Lower leg skin (tissue), 3 donors: ENCODE measurements around the gene SELENOO.

Experiments used
- POLR2A ChIP-seq, 2 donors: fragments of 450-650 bp; IDR thresholded peaks; one replicate each; pipeline ENCODE4 v1.6.1; 2016 to 2017; ENCODE audit warnings: antibody characterized with exemption in 2 of 2, mild to moderate bottlenecking in 1 of 2, moderate library complexity in 1 of 2
- TF ChIP-seq, protein P1 (sequence below), 3 donors: fragments of 450-650 bp; IDR thresholded peaks; one replicate each; pipeline ENCODE4 v1.5.1; 2016; ENCODE audit warnings: antibody characterized with exemption in 3 of 3, mild to moderate bottlenecking in 3 of 3, moderate library complexity in 2 of 3

DNA sequence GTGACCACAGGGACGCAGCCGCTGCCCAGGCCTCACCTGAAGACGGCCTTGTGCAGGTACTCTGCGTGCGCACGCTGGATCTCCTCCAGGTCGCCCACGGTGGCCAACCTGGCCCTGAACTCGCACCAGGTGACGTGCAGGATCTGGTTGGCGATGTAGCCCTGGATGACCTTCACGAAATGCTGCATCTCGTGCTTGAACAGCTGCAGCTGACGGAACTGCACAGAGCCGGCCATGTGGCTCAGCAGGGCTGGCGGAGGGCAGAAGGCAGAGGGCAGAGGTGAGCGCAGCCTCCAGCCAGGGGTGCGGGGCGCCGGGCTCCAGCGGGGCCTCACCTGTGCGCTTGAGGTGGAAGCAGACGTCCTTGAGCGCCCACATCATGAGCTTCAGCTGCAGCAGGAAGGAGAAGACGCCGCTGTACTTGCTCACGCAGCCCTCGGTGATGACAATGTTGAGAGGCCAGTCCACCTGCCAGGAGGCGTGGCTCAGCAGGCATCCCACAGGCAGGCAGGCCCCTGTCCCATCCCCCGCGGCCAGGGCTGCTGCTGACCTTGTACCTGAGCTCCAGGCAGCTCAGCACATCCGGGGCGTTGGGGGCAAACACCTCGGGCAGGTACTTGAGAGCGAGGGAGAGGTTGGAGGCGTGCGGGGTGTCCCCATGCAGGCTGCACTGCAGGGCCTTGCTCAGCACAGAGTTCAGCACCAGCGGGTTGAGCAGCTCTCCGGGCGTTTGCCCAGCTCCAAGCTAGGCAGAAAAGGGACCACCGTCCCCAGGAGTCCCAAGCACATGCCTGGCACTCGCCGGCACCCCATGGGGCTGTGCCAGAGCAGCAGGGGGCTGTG, 17.6 kb downstream of the SELENOO start:
- TF ChIP-seq POLR2A (IDR thresholded peaks at IDR 0.05) = no peak
- TF ChIP-seq, protein P1, sequence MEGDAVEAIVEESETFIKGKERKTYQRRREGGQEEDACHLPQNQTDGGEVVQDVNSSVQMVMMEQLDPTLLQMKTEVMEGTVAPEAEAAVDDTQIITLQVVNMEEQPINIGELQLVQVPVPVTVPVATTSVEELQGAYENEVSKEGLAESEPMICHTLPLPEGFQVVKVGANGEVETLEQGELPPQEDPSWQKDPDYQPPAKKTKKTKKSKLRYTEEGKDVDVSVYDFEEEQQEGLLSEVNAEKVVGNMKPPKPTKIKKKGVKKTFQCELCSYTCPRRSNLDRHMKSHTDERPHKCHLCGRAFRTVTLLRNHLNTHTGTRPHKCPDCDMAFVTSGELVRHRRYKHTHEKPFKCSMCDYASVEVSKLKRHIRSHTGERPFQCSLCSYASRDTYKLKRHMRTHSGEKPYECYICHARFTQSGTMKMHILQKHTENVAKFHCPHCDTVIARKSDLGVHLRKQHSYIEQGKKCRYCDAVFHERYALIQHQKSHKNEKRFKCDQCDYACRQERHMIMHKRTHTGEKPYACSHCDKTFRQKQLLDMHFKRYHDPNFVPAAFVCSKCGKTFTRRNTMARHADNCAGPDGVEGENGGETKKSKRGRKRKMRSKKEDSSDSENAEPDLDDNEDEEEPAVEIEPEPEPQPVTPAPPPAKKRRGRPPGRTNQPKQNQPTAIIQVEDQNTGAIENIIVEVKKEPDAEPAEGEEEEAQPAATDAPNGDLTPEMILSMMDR (IDR thresholded peaks at IDR 0.05) = no peak
